ENCODE measurements around the gene TMEM79.
"Not testable (repeated sequence)": the region's sequence is repeated elsewhere in the genome, so short reads cannot be mapped to it uniquely, and the experiment has no call there.

Gene TMEM79

GRCh38 chr1:156316909-156317308, 32.8 kb downstream of the TMEM79 start:
- DNase-seq = no peak

GRCh38 chr1:156319664-156320063, 35.5 kb downstream of the TMEM79 start:
- DNase-seq = no peak

- DNase-seq = no peak
Measured at GRCh38 chr1:156320560-156320959, 36.4 kb downstream of the TMEM79 start.

- DNase-seq = not testable (repeated sequence)
Measured at GRCh38 chr1:156323179-156323578, 39.1 kb downstream of the TMEM79 start.

- no peak for DNase-seq
Measured at GRCh38 chr1:156336242-156336641, 52.1 kb downstream of the TMEM79 start.

- no peak for DNase-seq
Measured at GRCh38 chr1:156337052-156337887, 53.1 kb downstream of the TMEM79 start.

- DNase-seq = no peak
Measured at GRCh38 chr1:156337888-156338179, 53.7 kb downstream of the TMEM79 start.

GRCh38 chr1:156338180-156338976, 54.3 kb downstream of the TMEM79 start, which contains the start of the genes CCT3 and TSACC:
CCT3 (minus strand) TSS chr1:156338292; CDS start chr1:156338184, 108 bp downstream.
TSACC (plus strand) TSS chr1:156338526; CDS start chr1:156339758, 1,232 bp downstream.
- peak; percentile 99 for DNase-seq

All from activated gamma-delta T cell treated with Interleukin-2 at 50 U/mL for 16 hours (primary cell).